ENCODE measurements around the gene CSNK1D.
"Not testable (repeated sequence)": the region's sequence is repeated elsewhere in the genome, so short reads cannot be mapped to it uniquely, and the experiment has no call there.

DNA sequence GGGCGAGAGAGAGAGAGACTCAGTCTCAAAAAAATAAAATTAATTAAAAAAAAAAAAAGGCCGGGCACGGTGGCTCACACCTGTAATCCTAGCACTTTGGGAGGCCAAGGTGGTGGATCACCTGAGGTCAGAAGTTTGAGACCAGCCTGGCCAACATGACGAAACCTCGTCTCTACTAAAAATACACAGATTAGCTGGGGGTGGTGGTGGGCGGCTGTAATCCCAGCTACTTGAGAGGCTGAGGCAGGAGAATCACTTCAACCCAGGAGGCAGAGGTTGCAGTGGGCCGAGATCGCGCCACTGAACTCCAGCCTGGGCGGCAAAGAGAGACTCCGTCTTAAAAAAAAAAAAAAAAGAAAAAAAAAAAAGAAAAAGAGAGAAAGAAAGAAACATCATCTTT lies 62.8 kb downstream of the CSNK1D start:
- TF ChIP-seq, protein P1, sequence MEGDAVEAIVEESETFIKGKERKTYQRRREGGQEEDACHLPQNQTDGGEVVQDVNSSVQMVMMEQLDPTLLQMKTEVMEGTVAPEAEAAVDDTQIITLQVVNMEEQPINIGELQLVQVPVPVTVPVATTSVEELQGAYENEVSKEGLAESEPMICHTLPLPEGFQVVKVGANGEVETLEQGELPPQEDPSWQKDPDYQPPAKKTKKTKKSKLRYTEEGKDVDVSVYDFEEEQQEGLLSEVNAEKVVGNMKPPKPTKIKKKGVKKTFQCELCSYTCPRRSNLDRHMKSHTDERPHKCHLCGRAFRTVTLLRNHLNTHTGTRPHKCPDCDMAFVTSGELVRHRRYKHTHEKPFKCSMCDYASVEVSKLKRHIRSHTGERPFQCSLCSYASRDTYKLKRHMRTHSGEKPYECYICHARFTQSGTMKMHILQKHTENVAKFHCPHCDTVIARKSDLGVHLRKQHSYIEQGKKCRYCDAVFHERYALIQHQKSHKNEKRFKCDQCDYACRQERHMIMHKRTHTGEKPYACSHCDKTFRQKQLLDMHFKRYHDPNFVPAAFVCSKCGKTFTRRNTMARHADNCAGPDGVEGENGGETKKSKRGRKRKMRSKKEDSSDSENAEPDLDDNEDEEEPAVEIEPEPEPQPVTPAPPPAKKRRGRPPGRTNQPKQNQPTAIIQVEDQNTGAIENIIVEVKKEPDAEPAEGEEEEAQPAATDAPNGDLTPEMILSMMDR (IDR thresholded peaks at IDR 0.05): not testable (repeated sequence)
- TF ChIP-seq POLR2A (IDR thresholded peaks at IDR 0.05): not testable (repeated sequence)

Measured in testis (tissue), 2 donors.